ENCODE results near the gene EFHD2. TPM values are rescaled to one million over a fixed set of nuclear protein-coding genes. Genes with fewer than 3 reads are reported as not detected.

The EFHD2 gene
- total and polyA plus RNA-seq, 5 donors from 2014 or later = 45.3 to 93.6 (median 68.2) TPM

- peaks cover 6% of the 10 kb centered on the region for H3K36me3 ChIP-seq (ENCODE audit: control insufficient read depth, insufficient read depth, low read length)
- ATAC-seq (ENCODE audit: low read depth in 2 of 2) (no peak), DNase-seq (no peak)
- H3K36me3 Mint-ChIP-seq = no peaks in the 10 kb centered on the region
- peak overlapping the region; percentile 48 to 97 (median 95) for H3K27ac Mint-ChIP-seq
- H3K9me3 Mint-ChIP-seq = no peaks in the 10 kb centered on the region
- peaks cover 0 to 39% (median 18%) of the 10 kb centered on the region in 4 donors for H3K4me1 Mint-ChIP-seq
- H3K4me1 ChIP-seq (ENCODE audit: control insufficient read depth, insufficient read depth, low read length, poor library complexity, severe bottlenecking) = peaks cover 37% of the 10 kb centered on the region
- peak overlapping the region; percentile 51 to 92 (median 78) for H3K4me3 Mint-ChIP-seq
- peak overlapping the region; percentile 77 for H3K27ac ChIP-seq (ENCODE audit: insufficient read depth, low read length, poor library complexity, severe bottlenecking)
- peak overlapping the region; percentile 37 for H3K4me3 ChIP-seq (ENCODE audit: low read depth, low read length)
- H3K27me3 Mint-ChIP-seq = peaks cover 23% of the 10 kb centered on the region
- no peaks in the 10 kb centered on the region for H3K9me3 ChIP-seq (ENCODE audit: control insufficient read depth in 2 of 2, low read length in 2 of 2)
- H3K27me3 ChIP-seq (ENCODE audit: control insufficient read depth, insufficient read depth, low read length) = no peaks in the 10 kb centered on the region
Observed at GRCh38 chr1:15408890-15409387, 749 bp upstream of the EFHD2 start.

GRCh38 chr1:15410223-15410883, 665 bp downstream of the EFHD2 start:
- H3K27me3 ChIP-seq (ENCODE audit: control insufficient read depth, insufficient read depth, low read length) = no peaks in the 10 kb centered on the region
- H3K4me3 ChIP-seq (ENCODE audit: low read depth, low read length) = peak overlapping the region; percentile 86
- ATAC-seq (ENCODE audit: low read depth in 2 of 2) (no peak), DNase-seq (peak in 1 of 3 donors; percentile 22)
- peaks cover 18% of the 10 kb centered on the region for H3K27me3 Mint-ChIP-seq
- H3K27ac Mint-ChIP-seq = peak overlapping the region; percentile 74 to 95 (median 91)
- H3K9me3 ChIP-seq (ENCODE audit: control insufficient read depth in 2 of 2, low read length in 2 of 2) = no peaks in the 10 kb centered on the region
- H3K4me3 Mint-ChIP-seq = peak overlapping the region; percentile 92 to 96 (median 94)
- H3K36me3 Mint-ChIP-seq = peaks cover 12% of the 10 kb centered on the region
- peaks cover 45% of the 10 kb centered on the region for H3K4me1 ChIP-seq (ENCODE audit: control insufficient read depth, insufficient read depth, low read length, poor library complexity, severe bottlenecking)
- H3K9me3 Mint-ChIP-seq = no peaks in the 10 kb centered on the region
- peaks cover 0 to 54% (median 28%) of the 10 kb centered on the region in 4 donors for H3K4me1 Mint-ChIP-seq
- H3K27ac ChIP-seq (ENCODE audit: insufficient read depth, low read length, poor library complexity, severe bottlenecking) = peak overlapping the region; percentile 77
- peaks cover 10% of the 10 kb centered on the region for H3K36me3 ChIP-seq (ENCODE audit: control insufficient read depth, insufficient read depth, low read length)

DNA sequence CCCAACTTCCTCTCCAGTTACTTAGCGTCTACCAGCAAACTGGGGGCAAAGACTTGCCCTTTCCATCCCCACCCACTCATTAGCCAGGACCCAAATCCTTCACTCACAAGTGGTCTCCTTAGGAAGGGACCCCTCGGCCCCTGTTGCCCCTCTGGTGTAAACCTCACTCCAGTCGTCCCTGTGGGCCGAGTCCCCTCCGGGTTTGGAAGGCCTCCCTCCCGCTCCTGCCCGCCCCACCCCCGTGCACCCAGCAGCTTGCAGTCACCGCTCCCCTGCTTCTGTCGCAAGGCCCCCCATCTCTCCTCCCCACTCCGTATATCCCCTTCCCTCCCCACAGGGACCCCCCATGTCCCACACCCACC, 1.2 kb downstream of the EFHD2 start:
- no peak for ATAC-seq (ENCODE audit: low read depth in 2 of 2)
- peak overlapping the region; percentile 74 to 95 (median 86) for H3K27ac Mint-ChIP-seq
- H3K9me3 Mint-ChIP-seq = no peaks in the 10 kb centered on the region
- no peak for DNase-seq
- H3K9me3 ChIP-seq (ENCODE audit: control insufficient read depth in 2 of 2, low read length in 2 of 2) = no peaks in the 10 kb centered on the region
- H3K4me1 ChIP-seq (ENCODE audit: control insufficient read depth, insufficient read depth, low read length, poor library complexity, severe bottlenecking) = peaks cover 50% of the 10 kb centered on the region
- no peaks in the 10 kb centered on the region for H3K27me3 ChIP-seq (ENCODE audit: control insufficient read depth, insufficient read depth, low read length)
- peak overlapping the region; percentile 92 to 96 (median 94) for H3K4me3 Mint-ChIP-seq
- H3K36me3 ChIP-seq (ENCODE audit: control insufficient read depth, insufficient read depth, low read length) = peaks cover 10% of the 10 kb centered on the region
- H3K36me3 Mint-ChIP-seq = peaks cover 12% of the 10 kb centered on the region
- H3K4me1 Mint-ChIP-seq = peaks cover 0 to 59% (median 30%) of the 10 kb centered on the region in 4 donors
- peaks cover 17% of the 10 kb centered on the region for H3K27me3 Mint-ChIP-seq
- peak overlapping the region; percentile 86 for H3K4me3 ChIP-seq (ENCODE audit: low read depth, low read length)
- H3K27ac ChIP-seq (ENCODE audit: insufficient read depth, low read length, poor library complexity, severe bottlenecking) = peak overlapping the region; percentile 77

GRCh38 chr1:15411593-15412137, 2.0 kb downstream of the EFHD2 start:
- H3K9me3 Mint-ChIP-seq = no peaks in the 10 kb centered on the region
- ATAC-seq (ENCODE audit: low read depth in 2 of 2) = peak in 1 of 2 donors; percentile 21

DNA sequence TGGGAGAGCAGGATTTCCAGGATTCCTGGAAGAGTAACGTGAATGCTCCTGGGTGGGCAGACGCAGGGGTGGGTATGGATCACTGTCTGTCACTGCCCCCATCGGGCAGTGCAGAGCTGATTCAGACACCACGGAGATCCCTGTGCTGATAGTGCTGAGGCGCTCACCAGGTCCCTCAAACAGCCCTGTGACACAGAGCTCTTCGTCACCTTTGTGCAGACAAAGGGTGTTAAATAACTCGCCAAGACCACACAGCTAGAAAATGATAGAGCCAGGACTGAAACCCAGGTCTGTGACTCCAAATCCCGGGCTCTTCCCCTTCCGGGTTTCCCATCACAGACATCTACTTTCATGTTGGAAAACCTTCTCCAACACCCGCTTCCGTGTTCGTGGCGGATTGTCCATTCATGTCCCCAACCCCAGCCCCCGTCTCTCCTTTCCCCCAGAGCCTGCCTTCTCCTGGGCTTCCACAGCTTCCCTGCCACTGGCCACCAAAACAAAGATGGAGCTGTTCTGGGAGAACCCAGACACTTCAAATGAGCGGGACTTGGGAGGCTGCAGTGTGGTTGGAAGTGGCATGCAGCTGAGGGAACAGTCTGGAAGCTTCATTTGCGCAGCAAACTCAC, 2.6 kb downstream of the EFHD2 start:
- Histone ChIP-seq H3K27ac (ENCODE audit: insufficient read depth, low read length, poor library complexity, severe bottlenecking) (peak overlapping the region; percentile 77), H3K36me3 (ENCODE audit: control insufficient read depth, insufficient read depth, low read length) (peaks cover 10% of the 10 kb centered on the region), H3K9me3 (ENCODE audit: control insufficient read depth in 2 of 2, low read length in 2 of 2) (no peaks in the 10 kb centered on the region), H3K4me3 (ENCODE audit: low read depth, low read length) (peak overlapping the region; percentile 61), H3K4me1 (ENCODE audit: control insufficient read depth, insufficient read depth, low read length, poor library complexity, severe bottlenecking) (peaks cover 64% of the 10 kb centered on the region), H3K27me3 (ENCODE audit: control insufficient read depth, insufficient read depth, low read length) (no peaks in the 10 kb centered on the region)
- Mint-ChIP-seq H3K4me1 (peaks cover 13 to 73% (median 41%) of the 10 kb centered on the region in 4 donors), H3K27me3 (peaks cover 7% of the 10 kb centered on the region), H3K36me3 (peaks cover 12% of the 10 kb centered on the region), H3K9me3 (no peaks in the 10 kb centered on the region), H3K4me3 (peak overlapping the region; percentile 92 to 96 (median 94)), H3K27ac (peak overlapping the region; percentile 20 to 84 (median 84))
- ATAC-seq (ENCODE audit: low read depth in 2 of 2) (peak in 1 of 2 donors; percentile 35), DNase-seq (peak; percentile 15 to 31 (median 24))

More at GRCh38 chr1:15411593-15412137, 2.0 kb downstream of the EFHD2 start:
- H3K9me3 ChIP-seq (ENCODE audit: control insufficient read depth in 2 of 2, low read length in 2 of 2) = no peaks in the 10 kb centered on the region
- H3K4me3 Mint-ChIP-seq = peak overlapping the region; percentile 92 to 96 (median 94)
- peaks cover 11% of the 10 kb centered on the region for H3K27me3 Mint-ChIP-seq
- peak overlapping the region; percentile 77 for H3K27ac ChIP-seq (ENCODE audit: insufficient read depth, low read length, poor library complexity, severe bottlenecking)
- peaks cover 12% of the 10 kb centered on the region for H3K36me3 Mint-ChIP-seq
- peaks cover 7 to 67% (median 36%) of the 10 kb centered on the region in 4 donors for H3K4me1 Mint-ChIP-seq
- H3K27me3 ChIP-seq (ENCODE audit: control insufficient read depth, insufficient read depth, low read length) = no peaks in the 10 kb centered on the region
- H3K36me3 ChIP-seq (ENCODE audit: control insufficient read depth, insufficient read depth, low read length) = peaks cover 10% of the 10 kb centered on the region
- peak in 2 of 3 donors; percentile 40 to 67 for DNase-seq
- peaks cover 58% of the 10 kb centered on the region for H3K4me1 ChIP-seq (ENCODE audit: control insufficient read depth, insufficient read depth, low read length, poor library complexity, severe bottlenecking)
- H3K27ac Mint-ChIP-seq = peak overlapping the region; percentile 2 to 84 (median 84)
- H3K4me3 ChIP-seq (ENCODE audit: low read depth, low read length) = peak overlapping the region; percentile 61

GRCh38 chr1:15412843-15413242, 3.2 kb downstream of the EFHD2 start:
- no peaks in the 10 kb centered on the region for H3K9me3 ChIP-seq (ENCODE audit: control insufficient read depth in 2 of 2, low read length in 2 of 2)
- peak overlapping the region; percentile 50 for H3K27ac ChIP-seq (ENCODE audit: insufficient read depth, low read length, poor library complexity, severe bottlenecking)
- peaks cover 70% of the 10 kb centered on the region for H3K4me1 ChIP-seq (ENCODE audit: control insufficient read depth, insufficient read depth, low read length, poor library complexity, severe bottlenecking)
- H3K27me3 ChIP-seq (ENCODE audit: control insufficient read depth, insufficient read depth, low read length) = no peaks in the 10 kb centered on the region
- no peaks in the 10 kb centered on the region for H3K9me3 Mint-ChIP-seq
- H3K27ac Mint-ChIP-seq = peak overlapping the region in 1 of 3 donors; percentile 84
- H3K4me3 ChIP-seq (ENCODE audit: low read depth, low read length) = no peak overlapping the region
- ATAC-seq (ENCODE audit: low read depth in 2 of 2) (no peak), DNase-seq (no peak)
- H3K27me3 Mint-ChIP-seq = peaks cover 7% of the 10 kb centered on the region
- peak overlapping the region in 3 of 4 donors; percentile 92 to 95 (median 94) for H3K4me3 Mint-ChIP-seq
- H3K4me1 Mint-ChIP-seq = peaks cover 14 to 78% (median 46%) of the 10 kb centered on the region in 4 donors
- peaks cover 10% of the 10 kb centered on the region for H3K36me3 ChIP-seq (ENCODE audit: control insufficient read depth, insufficient read depth, low read length)
- H3K36me3 Mint-ChIP-seq = peaks cover 12% of the 10 kb centered on the region

DNA sequence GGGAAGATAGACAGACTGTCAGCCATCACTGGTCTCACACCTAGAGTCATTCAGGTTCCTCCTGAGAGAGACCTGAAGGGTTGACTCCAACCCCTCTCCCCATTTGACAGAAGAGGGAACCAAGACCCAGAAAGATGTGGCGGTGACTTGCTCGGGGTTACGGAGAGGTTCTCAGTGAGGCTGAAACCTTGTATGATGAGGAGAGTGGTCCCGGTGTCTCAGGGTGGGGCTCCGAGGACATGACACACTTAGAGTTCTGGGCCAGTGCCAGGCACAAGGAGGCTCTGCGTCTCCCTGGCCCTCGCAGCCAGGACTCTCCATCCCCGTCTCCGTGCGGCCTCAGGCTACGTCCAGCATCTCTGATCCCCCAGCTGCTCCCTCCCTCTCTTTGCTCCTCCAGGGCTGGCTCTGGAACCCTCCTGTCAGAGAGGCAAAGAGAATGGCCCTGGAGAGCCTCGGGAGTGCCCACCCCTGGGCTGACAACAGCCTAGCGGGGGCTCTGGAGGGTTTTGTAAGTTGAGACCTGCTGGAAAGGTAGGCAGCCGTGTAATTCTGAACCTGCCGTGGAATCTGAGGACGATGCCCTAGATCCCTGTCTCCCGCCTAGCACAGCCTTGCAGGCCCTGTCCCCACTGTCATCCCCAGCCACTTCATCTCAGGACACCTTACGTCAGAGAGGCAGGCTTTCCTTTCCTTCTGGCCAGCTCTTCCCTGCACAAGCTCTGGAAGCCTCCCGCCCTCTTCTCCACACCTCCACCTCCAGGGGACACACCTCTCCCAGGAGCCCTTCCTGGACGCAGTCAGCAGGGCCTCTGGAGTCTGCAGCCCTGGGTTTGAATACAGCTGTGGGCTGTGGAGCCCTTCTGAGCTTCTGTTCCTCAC, 4.1 kb downstream of the EFHD2 start:
- Histone ChIP-seq H3K4me3 (ENCODE audit: low read depth, low read length) (no peak overlapping the region), H3K9me3 (ENCODE audit: control insufficient read depth in 2 of 2, low read length in 2 of 2) (no peaks in the 10 kb centered on the region), H3K36me3 (ENCODE audit: control insufficient read depth, insufficient read depth, low read length) (peaks cover 10% of the 10 kb centered on the region), H3K4me1 (ENCODE audit: control insufficient read depth, insufficient read depth, low read length, poor library complexity, severe bottlenecking) (peaks cover 70% of the 10 kb centered on the region), H3K27me3 (ENCODE audit: control insufficient read depth, insufficient read depth, low read length) (no peaks in the 10 kb centered on the region), H3K27ac (ENCODE audit: insufficient read depth, low read length, poor library complexity, severe bottlenecking) (peak overlapping the region; percentile 50)
- Mint-ChIP-seq H3K9me3 (no peaks in the 10 kb centered on the region), H3K27me3 (peaks cover 5% of the 10 kb centered on the region), H3K4me1 (peaks cover 14 to 83% (median 48%) of the 10 kb centered on the region in 4 donors), H3K4me3 (peak overlapping the region in 3 of 4 donors; percentile 31 to 93 (median 67)), H3K27ac (peak overlapping the region in 2 of 3 donors; percentile 56 to 84), H3K36me3 (peaks cover 12% of the 10 kb centered on the region)
- no peak for DNase-seq
- ATAC-seq (ENCODE audit: low read depth in 2 of 2) = no peak

All from CD4-positive, CD25-positive, alpha-beta regulatory T cell (primary cell).